Measurements from ENCODE around the gene CPEB1.

- TF ChIP-seq CTCF (IDR thresholded peaks at IDR 0.05) (no peak), POLR2A (IDR thresholded peaks at IDR 0.05) (no peak)
These were observed 102.7 kb downstream of the CPEB1 start for GRCh38 chr15:82544431-82544830.

Measured in thyroid gland (tissue), 4 donors.